HG03139 (cell line): ENCODE data around the gene TAC3.
"Not testable (repeated sequence)": the region's sequence is repeated elsewhere in the genome, so short reads cannot be mapped to it uniquely, and the experiment has no call there.

Source experiments
- ATAC-seq: cut with Tn5 transposase; IDR thresholded peaks from one replicate; pipeline ENCODE4 v1.9.1; 2021; ENCODE audit not compliant: unreplicated experiment

Gene TAC3

GRCh38 chr12:57037264-57037663, 20.9 kb upstream of the TAC3 start:
- no peak for ATAC-seq

DNA sequence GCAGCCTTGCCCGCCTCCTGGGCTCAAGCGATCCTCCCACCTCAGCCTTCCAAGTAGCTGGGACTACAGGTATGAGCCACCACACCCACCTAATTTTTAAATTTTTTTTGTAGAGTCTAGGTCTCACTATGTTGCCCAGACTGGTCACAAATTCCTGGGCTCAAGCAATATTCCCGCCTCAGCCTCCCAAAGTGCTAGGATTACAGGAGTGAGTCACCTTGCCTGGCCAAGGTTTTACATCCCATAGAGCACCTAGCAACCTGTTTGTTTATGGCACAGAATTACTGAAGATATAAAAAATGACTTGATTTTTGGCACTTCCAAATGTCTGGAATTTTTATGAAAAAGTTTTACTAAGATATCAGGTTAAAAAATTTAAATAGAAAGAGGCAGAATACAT, 17.1 kb upstream of the TAC3 start:
- no peak for ATAC-seq

- no peak for ATAC-seq
These were observed 15.5 kb upstream of the TAC3 start for GRCh38 chr12:57031789-57032188.

- ATAC-seq, result no peak
These were observed 14.9 kb upstream of the TAC3 start for GRCh38 chr12:57031138-57031725.

- ATAC-seq, result no peak
These were observed 13.1 kb upstream of the TAC3 start for GRCh38 chr12:57029457-57029856.

- ATAC-seq, result no peak
These were observed 11.4 kb upstream of the TAC3 start for GRCh38 chr12:57027805-57028153.

DNA sequence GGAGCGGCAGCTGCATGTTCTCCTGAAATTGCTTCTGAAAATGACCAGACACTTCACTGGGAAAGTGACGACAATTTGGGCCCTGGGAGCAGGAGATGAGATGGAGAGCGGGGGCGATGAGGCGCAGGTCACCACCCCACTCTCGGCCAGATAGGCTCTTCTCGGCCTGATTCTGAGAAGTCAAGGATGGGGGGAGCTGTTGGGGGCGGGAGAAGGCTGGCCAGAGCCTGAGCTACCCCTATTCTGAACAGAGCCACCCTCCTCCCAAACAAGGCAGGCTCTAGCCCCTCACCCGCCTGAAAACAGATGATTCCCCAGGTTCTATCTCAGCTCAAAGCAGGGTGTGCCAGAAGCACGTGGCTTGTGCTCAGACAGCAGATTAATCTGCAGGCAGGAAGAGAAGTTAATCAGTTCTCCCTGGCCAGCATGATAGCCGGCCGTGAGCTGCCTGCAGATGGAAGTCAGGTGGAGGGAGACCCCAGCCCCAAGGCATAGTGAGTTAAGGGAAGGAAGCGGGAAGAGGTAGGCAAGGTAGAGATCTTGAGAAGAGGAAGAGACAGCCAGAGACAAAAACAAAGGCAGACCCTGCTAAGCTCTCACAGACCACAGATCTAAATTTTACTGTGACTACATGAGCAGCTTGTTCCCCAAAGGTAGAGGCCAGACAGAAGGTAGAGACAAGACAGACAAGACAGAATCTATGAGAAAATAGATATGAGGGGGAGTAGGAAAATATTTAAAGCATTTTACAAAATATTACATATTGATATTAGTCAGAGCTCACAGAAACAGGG, 10.9 kb upstream of the TAC3 start:
- ATAC-seq, result no peak

GRCh38 chr12:57025196-57025595, 8.9 kb upstream of the TAC3 start:
- ATAC-seq, result no peak

DNA sequence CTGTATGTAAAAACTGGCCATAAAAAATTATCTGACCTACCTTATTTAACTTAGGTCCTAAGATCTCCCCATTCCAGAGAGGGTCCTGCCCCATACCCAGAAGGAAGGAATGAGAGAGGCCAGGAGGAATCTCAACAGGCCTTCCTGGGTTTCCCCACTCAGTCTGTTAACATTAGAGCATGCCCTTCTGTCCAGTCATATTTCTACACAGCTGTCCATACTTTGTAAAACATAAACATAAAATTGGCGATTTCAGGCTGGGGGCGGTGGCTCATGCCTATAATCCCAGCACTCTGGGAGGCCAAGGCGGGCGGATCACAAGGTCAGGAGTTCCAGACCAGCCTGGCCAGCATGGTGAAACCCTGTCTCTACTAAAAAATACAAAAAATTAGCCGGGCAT, 6.0 kb upstream of the TAC3 start:
- not testable (repeated sequence) for ATAC-seq

DNA sequence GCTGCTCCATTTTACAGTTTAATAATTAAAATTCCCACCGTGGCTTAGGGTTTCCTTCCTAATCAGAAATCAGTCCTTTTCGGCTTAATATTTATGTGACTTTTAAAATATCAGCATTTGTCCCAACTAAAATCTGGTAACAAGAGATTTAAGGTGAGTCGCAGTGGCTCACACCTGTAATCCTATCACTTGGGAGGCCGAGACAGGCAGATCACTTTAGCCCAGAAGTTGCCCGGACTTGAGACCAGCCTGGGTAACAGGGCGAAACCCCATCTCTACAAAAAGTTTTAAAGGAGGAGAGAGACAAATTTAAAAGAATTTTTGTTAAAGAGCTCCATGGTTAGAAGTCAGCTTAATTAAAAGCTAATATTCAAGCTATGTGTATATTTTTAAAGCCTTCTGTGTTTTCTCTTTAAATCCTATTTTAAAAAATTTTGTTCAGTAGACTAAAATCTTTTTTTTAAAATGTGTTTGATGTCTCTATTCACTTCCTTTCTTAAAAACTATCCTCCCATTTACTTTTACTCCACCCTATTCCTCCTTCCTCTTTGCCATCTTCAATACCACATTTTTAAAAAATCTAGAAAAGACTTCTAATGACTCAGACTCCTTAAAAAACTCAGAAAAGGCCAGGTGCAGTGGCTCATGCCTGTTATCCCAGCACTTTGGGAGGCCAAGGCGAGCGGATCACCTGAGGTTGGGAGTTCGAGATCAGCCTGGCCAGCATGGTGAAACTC, 3.8 kb upstream of the TAC3 start:
- no peak for ATAC-seq

DNA sequence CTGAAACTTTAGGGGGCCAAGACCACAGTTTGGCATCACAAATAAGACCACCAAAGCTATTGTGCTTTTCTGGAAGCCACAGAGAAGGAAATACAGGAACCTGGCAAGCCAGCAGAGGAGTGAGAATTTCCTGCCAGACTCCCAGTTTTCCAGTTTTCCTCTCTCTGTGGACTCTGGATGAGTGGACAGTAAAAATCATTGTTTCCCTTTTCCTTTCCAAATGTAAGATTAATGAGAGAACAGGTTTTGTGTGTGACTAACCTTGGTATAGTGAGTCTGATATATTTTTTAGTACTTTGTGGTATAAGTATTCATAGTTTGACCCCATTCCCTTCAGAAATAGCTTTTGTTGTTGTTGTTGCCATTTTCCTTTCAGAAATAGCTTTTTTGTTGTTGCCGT, 2.6 kb upstream of the TAC3 start:
- ATAC-seq, result no peak

GRCh38 chr12:57018353-57018752, 2.0 kb upstream of the TAC3 start:
- ATAC-seq, result not testable (repeated sequence)

DNA sequence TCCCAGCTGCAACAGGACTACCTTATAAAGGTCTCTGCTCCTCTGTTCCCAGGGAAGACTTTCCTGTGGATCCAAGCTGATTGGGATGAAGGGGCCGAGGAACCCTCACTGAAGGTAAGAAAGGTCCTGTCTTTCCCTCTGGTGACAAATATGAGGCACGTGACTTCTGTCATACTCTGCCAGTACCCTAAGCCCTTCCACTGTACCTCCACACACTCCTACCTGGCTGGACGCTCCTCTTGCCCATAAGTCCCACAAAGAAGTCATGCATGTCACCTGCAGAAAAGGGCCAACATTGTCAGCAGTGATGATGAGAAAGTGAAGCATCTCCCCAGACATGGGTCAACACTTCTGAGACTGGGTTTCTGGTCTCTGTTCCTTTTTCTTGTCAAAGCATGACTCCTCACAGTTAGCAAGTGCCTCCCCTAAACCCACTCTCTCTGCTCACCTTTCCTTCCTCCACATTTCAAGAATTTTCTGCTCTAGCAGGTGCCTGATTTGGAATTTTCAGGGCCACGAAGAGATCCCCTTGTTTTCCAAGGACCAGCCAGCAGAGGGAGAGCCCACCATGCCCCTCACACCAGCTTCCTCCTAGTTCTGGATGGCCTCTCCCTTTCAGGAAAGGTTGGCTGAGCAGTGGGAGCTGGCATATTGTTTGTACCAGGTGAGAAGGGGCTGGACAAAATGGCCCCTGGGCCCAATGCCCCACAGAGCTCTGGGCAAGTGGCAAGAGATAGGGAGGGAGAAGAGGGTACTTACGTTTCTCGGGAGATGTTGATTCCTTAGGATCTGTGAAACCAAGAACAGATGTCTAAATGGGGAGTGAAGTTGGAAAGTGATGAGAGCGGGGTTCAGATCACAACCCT, 3.5 kb downstream of the TAC3 start:
- ATAC-seq, result no peak

GRCh38 chr12:57011438-57012424, 4.6 kb downstream of the TAC3 start:
- ATAC-seq, result no peak

GRCh38 chr12:57010627-57011247, 5.6 kb downstream of the TAC3 start:
- ATAC-seq, result no peak

GRCh38 chr12:57009949-57010626, 6.2 kb downstream of the TAC3 start:
- ATAC-seq, result no peak

GRCh38 chr12:57008178-57008577, 8.2 kb downstream of the TAC3 start:
- ATAC-seq, result no peak

DNA sequence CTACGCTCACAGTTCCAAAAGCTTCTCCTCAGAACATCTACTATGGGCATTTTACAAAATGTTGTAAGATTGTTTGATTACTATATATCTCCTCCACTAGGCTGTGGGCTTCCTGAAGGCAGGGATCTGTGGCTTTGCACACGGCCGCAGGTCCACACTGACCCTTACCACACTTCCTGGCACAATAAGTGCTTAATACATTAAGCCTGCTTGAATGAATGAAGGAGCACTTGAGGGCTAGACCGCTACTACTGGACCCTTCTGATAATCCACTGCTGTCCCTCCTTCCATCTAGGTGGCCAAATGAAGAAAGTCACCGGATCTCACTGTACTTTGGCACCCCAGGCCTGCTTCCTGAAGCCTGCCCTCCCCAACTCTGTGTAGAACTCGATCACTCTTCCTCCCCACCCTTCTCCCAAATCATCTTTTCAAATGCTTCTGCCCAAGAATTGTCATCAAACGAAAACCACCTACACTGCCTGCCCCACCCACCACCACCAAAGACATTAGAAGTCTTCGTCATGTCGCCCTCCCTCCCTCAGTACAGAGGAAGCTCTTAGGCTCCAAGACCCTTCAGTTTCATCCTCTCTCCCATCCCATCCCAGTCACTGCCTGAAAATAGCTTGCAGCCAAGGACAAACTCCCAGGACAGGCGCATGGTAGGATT, 9.4 kb downstream of the TAC3 start:
- no peak for ATAC-seq
